DMS53 treated with DMSO at 0.1 percent for 48 hours (cell line): ENCODE measurements around the gene TTC28.

Source experiments
- DNase-seq: peaks from one replicate; lab custom pipeline; 2025; ENCODE audit not compliant: unreplicated experiment; lab: John Stamatoyannopoulos, UW

The TTC28 gene

DNA sequence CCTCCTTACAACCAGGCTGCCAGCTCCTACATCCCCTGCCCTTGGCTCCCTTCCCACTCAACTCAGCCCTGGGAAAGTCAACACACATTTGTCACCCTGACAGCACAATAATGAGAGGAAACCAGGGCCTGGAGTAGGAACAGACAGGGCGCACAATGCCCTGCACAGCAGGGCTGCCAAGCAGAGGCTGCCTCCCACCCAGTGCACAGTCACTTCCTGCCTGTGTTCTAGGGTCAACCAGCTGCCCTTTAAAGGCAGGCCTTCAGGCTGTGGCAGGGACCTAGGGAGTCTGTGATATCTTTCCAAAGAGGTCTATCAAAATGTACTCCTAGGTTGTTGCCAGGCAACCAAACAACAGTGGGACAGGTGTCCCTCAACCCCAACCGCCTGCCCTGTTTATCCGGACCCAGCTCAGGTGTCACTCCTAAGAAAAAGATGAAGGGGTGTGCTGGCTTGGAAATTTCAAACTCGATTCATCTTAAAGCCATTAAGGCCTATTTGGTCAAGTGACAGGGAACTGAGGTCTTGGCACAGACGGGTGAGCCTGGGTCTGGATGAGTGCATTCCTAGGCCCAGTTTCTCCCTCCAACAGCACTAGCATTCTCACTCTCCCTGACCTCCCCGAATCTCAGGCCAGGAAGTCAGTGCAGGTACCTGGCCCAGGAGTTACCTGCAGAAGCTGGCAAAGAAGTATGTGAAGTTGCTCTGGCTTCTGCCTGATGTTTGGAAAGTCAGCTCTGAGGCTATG lies 650.3 kb downstream of the TTC28 start:
- peak; percentile 15 for DNase-seq

- no peak for DNase-seq
Measured at GRCh38 chr22:28027453-28028448, 651.9 kb downstream of the TTC28 start.

- no peak for DNase-seq
Measured at GRCh38 chr22:28025866-28026575, 653.6 kb downstream of the TTC28 start.

GRCh38 chr22:28025333-28025732 lies 654.3 kb downstream of the TTC28 start:
- DNase-seq = no peak

GRCh38 chr22:28024422-28024888 lies 655.2 kb downstream of the TTC28 start:
- no peak for DNase-seq

DNA sequence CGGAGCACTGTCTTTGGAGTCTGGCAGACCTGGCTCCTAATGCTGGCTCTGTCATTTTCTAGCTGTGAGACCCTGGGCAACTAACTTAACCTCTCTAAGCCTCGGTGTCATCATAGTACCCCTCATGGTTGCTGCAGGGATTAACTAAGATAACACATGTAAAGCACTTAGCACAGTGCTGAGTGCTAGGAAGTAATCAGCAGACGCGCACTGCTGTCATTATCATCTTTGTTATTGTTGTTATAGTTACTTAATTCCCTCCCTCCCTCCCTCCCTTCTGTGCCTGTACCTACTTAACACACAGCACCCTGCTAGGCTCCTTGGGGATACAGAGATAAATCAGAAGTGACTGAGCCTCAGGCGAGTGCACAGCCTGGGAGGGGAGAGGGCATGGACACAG lies 655.9 kb downstream of the TTC28 start:
- no peak for DNase-seq

DNA sequence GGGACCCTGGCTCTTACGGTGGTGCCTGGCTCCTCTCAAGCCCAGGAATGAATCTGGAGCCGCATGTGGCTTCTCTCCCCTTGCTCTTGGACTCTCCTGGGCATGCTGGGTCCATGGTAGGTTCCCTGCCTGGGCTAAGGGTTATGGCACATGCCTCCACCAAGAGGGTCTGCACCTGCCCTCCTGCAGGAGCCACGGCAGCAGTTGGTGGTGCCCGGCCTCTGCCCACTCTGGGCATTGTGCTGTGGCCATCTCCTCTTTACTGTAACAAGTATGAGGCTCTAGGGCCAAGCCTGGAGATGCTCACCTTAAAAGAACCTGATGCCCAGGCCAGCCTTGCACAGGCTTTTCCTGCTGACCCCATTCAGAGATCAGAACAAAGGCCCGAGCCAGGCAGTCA lies 656.6 kb downstream of the TTC28 start:
- DNase-seq = no peak

GRCh38 chr22:28021998-28022660 lies 657.5 kb downstream of the TTC28 start:
- DNase-seq = no peak

DNA sequence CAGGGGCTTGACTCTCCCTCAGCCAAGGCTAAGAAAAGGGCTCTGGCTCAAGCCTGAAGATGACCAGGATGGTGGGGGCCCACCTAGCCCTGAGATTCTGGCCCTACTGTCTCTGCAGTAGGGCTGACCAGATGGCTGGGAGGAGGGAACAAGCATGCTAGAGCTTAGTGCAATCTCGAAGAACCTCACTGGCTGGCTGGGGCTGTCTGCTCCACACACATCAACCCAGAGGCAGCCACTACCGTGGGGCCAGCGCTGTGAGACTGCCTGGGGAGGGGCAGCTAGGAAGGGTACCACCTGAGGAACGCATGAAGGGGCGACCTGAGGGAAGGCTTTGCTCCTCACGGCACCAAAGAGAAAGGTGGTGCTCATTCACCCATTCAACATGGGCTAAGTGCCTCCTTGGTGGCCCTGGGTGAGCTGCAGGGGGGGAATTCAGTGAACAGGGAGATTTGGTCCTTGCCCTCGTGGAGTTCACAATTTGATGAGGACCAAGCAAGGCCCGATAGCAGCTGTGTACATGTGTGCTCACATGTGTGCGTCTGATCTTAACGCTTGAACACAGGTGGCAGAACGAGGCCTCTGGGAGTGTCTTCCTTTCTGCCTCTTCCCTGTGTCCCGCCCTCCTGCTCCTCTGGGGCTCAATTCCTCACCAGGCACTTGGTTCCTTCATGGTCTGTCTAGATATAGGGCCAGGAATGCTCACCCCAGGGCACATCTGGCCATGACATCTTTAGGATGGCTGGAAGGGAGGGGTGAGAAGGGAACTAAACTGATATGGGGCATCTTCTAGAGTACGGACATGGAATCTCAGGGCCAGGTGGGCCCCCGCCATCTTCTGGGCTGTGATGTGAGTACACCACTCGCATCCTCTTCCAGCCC lies 658.3 kb downstream of the TTC28 start:
- no peak for DNase-seq

DNA sequence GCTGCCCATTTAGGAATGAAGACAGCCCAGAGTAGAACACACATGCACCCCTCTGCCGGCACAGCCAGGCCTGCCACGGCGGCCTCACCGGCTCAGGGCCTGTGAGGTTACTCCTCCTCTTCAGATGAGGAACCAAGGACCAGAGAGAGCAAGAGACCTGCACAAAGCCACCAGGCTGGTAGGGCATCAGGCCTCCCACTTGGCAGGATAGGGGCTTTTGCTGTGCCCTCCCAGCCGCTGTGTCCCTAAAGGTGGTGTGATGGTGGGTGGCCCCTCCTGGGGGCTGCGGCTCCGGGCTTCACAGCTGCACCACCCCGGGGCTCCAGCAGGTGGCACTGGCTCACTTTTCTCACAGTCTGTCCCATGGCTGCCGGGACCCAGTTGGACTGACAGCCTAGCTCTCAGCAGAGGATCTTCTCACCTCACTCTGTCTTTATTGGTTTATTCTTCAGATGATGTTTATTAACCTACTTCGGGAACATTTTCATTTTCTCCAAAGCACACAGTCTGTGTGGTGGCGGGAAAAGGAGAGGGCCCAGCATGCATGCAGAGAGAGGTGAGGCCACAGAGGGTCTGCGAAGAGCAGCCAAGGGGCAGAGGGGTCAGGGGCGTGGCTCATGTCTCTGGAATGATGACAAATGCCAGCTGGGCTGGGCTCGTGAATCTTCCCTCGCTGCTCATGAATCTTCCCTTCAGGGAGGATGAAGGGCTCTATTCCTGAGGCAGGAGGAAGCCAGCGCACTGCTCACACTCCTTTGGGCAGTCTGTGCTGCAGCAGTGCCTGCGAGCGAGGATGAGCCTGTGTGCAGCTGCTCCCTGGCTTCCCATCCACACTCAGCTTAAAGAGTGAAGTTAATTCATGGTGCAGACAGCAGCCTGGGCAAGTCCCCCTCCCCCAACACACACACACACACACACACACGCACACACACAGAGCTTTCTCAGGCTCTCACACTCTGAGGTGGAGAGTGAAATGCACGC lies 659.5 kb downstream of the TTC28 start:
- no peak for DNase-seq

DNA sequence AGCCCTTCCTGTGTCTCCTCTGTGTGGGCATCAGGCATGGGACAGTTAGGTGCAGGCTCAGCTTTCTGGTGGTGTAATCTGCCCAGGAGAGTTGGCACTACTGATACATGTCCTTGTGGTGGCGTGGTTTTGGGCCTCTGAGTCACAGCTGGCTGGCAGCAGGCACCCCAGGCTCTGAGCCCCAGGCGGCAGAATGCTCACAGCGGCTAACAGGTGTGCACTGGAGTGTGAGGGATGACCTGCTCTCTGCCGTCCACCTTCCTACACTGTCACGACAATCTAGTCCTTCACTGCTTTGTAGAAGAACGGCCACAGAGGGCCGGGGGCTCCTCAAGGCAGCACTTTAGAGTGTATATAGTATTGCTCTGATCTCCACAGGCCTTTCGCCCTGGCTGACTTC lies 660.3 kb downstream of the TTC28 start:
- no peak for DNase-seq

GRCh38 chr22:28018461-28018927 lies 661.1 kb downstream of the TTC28 start:
- DNase-seq = no peak

DNA sequence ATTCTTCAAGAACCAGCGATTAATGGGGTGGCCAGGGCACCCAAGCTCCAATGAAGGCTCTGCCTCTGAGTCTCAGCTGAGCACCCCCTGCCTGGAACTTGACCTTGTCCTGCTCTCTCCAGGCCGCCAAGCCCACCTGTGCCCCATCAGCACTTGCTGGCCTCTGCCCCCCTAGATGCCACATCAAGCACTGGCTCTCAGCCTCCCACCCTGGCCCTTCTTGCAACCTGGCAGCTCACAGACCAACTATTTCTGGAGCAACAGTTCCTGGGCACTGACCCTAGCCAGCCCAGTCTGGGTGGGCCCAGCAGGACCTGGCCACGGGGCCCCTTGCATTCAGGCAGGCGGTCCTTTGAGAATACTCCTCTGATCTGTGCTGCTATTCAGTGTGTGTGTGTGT lies 661.8 kb downstream of the TTC28 start:
- no peak for DNase-seq

DNA sequence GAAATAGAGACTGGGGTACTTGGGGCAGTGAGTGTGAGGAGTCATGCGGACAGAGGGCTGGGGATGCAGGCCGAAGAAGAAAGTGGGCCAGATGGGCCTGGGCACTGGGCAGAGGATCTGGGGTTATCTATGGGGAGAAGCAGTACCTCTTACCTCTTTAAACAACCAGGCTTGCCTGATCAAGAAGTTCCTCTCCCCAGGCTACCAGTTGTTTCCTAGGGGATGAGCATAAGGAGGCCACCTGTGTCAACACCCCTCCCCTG lies 662.2 kb downstream of the TTC28 start:
- no peak for DNase-seq

- DNase-seq = no peak
Measured at GRCh38 chr22:28016781-28017557, 662.7 kb downstream of the TTC28 start.

DNA sequence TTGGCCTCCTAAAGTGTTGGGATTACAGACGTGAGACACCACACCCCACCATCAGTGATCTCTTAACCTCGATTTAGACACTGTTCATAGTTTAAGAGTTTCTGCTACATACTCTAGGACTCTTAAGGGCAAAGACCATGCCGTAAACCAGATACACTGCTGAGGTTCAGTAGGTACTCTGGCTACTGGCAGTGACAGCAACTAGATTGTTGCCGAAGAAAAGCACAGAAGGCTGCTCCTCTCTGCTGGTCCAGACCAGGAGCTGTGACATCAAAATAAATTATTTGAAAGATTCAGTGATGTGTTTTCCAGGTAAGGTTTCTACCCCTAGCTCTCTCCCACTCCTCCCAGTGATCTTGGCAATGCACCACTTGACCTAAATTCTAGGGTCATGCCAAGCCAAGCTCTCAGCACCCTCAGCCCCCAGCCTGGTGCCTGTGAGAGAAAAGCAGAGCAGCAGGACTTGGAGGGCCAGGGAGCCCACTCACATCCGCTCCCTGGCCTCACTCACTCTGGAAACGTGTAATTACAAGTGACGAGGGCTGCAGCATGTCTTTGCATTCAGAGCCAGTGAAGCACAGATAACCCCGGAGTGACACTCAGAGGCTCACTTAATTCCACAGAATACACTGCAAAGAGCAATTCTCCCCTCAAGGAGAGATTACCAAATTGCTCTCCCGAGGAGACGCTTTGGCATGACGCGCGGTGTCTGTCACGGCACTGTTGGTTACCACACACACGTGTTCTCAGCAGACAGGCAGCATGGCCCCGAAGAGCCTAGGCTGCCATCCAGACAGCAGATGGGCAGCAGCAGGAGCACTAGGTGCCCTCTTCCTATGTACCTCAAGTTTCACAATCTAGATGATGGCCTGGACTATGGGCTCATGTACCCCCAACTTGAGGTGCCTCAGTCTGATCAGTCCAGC lies 663.7 kb downstream of the TTC28 start:
- DNase-seq = no peak

GRCh38 chr22:28015046-28015425 lies 664.6 kb downstream of the TTC28 start:
- DNase-seq = no peak
